ENCODE results near the gene CEP128.

- no peak for TF ChIP-seq CTCF (IDR thresholded peaks at IDR 0.05; ENCODE audit: low read depth, low read length)
- TF ChIP-seq EZH2phosphoT487 (IDR thresholded peaks at IDR 0.05; ENCODE audit: low read depth): no peak
Measured at GRCh38 chr14:80764921-80765507, 176.5 kb downstream of the CEP128 start.
